Measurements from ENCODE around the gene ASB10.

DNA sequence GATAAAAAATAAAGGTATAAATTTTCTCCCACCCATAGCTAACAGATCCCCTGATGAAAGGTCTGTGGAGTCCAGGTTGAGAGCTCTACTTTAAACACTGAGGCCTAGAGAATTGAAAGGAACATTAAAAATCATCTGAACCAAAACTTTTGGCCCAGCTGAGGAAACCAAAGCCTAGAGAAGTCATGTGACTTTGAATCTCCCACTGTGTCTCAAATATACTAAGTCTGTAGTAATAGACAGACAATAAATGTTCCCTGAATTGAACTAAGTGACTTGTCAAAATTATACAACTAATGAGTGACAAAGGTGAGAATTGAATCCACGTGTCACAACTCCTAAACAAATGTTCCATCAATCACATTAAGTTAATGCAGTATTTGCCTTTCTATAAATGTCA lies 25.3 kb downstream of the ASB10 start:
- TF ChIP-seq, protein P1, sequence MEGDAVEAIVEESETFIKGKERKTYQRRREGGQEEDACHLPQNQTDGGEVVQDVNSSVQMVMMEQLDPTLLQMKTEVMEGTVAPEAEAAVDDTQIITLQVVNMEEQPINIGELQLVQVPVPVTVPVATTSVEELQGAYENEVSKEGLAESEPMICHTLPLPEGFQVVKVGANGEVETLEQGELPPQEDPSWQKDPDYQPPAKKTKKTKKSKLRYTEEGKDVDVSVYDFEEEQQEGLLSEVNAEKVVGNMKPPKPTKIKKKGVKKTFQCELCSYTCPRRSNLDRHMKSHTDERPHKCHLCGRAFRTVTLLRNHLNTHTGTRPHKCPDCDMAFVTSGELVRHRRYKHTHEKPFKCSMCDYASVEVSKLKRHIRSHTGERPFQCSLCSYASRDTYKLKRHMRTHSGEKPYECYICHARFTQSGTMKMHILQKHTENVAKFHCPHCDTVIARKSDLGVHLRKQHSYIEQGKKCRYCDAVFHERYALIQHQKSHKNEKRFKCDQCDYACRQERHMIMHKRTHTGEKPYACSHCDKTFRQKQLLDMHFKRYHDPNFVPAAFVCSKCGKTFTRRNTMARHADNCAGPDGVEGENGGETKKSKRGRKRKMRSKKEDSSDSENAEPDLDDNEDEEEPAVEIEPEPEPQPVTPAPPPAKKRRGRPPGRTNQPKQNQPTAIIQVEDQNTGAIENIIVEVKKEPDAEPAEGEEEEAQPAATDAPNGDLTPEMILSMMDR (IDR thresholded peaks at IDR 0.05): no peak
- TF ChIP-seq EP300 (IDR thresholded peaks at IDR 0.05): no peak
- TF ChIP-seq POLR2A (IDR thresholded peaks at IDR 0.05): no peak

All from sigmoid colon (tissue), 4 donors.